Pancreas (tissue), 10 donors: Measurements from ENCODE around the gene MTPN. TPM values are rescaled to one million over a fixed set of nuclear protein-coding genes. Genes with fewer than 3 reads are reported as not detected.
A peak's percentile ranks its signal among the peaks of the same experiment; 100 is the strongest.

Experiments used
- ATAC-seq, 4 donors: fragments of 200-7000 bp; cut with Tn5 transposase; one replicate each; pipeline versions ENCODE4 v1.8.0 to v1.9.1; 2020; ENCODE audit warnings: mild to moderate bottlenecking in 4 of 4, moderate library complexity in 4 of 4
- DNase-seq, 6 donors: peaks; one replicate each; pipeline ENCODE4 v3.0.0-alpha.2; 2020
- FAIRE-seq: peaks from 2 replicates; lab custom pipeline; 2012; peaks lifted over from hg19 to GRCh38; lab: Jason Lieb, UNC
- H3K27ac ChIP-seq, 4 donors: fragments of 200-600 bp; sonication (generic); 1 replicate in 3 of 4; 2 replicates in 1 of 4; pipeline versions ENCODE4 v1.5.0 to v1.8.0; 2020
- H3K27me3 ChIP-seq, 4 donors: fragments of 200-600 bp; one replicate each; pipeline ENCODE4 v1.8.0; 2021
- H3K36me3 ChIP-seq, 3 donors: fragments of 200-600 bp; sonication (generic) in 1 of 3; one replicate each; pipeline versions ENCODE4 v1.5.0 to v1.8.0; 2020 to 2021
- H3K4me1 ChIP-seq, 3 donors: fragments of 200-600 bp; one replicate each; pipeline ENCODE4 v1.8.0; 2021
- H3K4me3 ChIP-seq, 4 donors: fragments of 200-600 bp; sonication (generic) in 2 of 4; one replicate each; pipeline versions ENCODE4 v1.5.0 to v1.8.0; 2020 to 2021
- H3K9me3 ChIP-seq, 4 donors: fragments of 200-600 bp; one replicate each; pipeline ENCODE4 v1.8.0; 2021
- WGBS, 2 donors: extraction: QIAGEN DNeasy Blood & Tissue Kit; methylation state at CpG; one replicate each; pipeline ENCODE4 v1.1.7; 2013; 5-methylcytosine and 5-hydroxymethylcytosine counted together
- intact Hi-C, 3 donors: fragments of 100-400 bp; cut with DNase I; formaldehyde crosslinking; loops; one replicate each; pipeline versions ENCODE4 v1.11.1 to v1.14.2; 2022
- polyA plus RNA-seq, 2 donors: library from polyadenylated mRNA; stranded (reverse); fragments of 200-250 nt; gene quantifications; one replicate each; pipeline ENCODE4 v1.2.3, GENCODE V29; 2013
- total RNA-seq, 6 donors: library from RNA; stranded (reverse); fragmentation: NEBNext Ultra II Directional in 4 of 6; extraction: Animal tissue kit (Norgen Biotek cat#: 25700) in 4 of 6; gene quantifications; one replicate each; pipeline versions ENCODE4 v1.2.1 to v1.2.4, GENCODE V29; 2021 to 2023
- TF ChIP-seq, protein P1 (sequence below), 4 donors: fragments of 200-600 bp; sonication (generic) in 3 of 4; IDR thresholded peaks; one replicate each; pipeline versions ENCODE4 v1.5.0 to v1.8.0; 2021; ENCODE audit warnings: antibody characterized with exemption in 4 of 4
- donor health status: healthy with polysubstance abuse.
- donor health status: DM: no; HTN: no; CAD: no; lungs with moderate emphysema.
- donor health status: DM: no; HTN: no; CAD: no.
- donor health status: control.
- donor health status: control.
- donor health status: Bipolar disorder and iron deficiency.
- donor health status: DM: yes; HTN: yes; CAD: no.
- donor health status: DM: no; HTN: no; CAD: no.
- donor health status: DM: no; HTN: no; CAD: no.
- donor health status: DM: yes; HTN: yes; CAD: no.

Gene MTPN
- total and polyA plus RNA-seq, 8 donors: 10.8 to 45.1 (median 21.6) TPM

DNA sequence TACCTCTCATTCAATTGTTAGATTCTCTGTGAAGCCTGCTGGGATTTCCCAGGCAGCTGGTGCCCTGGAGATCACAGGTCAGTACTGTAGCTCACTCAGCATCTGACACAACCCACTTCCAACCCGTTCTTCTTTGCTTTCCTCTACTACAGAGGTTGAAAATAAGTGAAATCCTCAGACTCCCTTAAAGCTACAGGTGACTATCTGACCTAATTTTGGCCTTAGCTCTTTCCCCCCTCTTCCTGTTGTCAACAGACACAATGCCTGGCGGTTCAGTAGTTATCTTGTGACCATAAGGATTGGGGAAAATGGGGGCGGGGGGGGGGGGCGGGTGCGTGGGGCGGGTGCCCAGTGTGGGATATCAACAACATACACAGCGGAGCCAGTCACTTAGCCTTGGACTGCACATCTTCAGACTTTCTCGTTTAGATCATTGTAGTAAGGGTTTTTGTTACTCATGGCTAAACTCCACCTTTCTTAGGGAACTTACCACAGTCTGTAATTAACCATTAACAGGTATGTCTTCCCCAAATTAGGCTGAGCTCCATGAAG is 37.8 kb downstream of the MTPN start:
- TF ChIP-seq, protein P1, sequence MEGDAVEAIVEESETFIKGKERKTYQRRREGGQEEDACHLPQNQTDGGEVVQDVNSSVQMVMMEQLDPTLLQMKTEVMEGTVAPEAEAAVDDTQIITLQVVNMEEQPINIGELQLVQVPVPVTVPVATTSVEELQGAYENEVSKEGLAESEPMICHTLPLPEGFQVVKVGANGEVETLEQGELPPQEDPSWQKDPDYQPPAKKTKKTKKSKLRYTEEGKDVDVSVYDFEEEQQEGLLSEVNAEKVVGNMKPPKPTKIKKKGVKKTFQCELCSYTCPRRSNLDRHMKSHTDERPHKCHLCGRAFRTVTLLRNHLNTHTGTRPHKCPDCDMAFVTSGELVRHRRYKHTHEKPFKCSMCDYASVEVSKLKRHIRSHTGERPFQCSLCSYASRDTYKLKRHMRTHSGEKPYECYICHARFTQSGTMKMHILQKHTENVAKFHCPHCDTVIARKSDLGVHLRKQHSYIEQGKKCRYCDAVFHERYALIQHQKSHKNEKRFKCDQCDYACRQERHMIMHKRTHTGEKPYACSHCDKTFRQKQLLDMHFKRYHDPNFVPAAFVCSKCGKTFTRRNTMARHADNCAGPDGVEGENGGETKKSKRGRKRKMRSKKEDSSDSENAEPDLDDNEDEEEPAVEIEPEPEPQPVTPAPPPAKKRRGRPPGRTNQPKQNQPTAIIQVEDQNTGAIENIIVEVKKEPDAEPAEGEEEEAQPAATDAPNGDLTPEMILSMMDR (IDR thresholded peaks at IDR 0.05): no peak
- H3K9me3 ChIP-seq: no peaks in the 10 kb centered on the region
- intact Hi-C loops: no loop called here
- peaks cover 0 to 16% (median 5%) of the 10 kb centered on the region in 3 donors for H3K4me1 ChIP-seq
- H3K27ac ChIP-seq: no peak overlapping the region
- ATAC-seq: no peak
- H3K4me3 ChIP-seq: no peak overlapping the region
- 76 to 82% methylated on average over 7 to 8 of the region's 8 CpGs for WGBS, 2 donors
- no peak for DNase-seq
- H3K36me3 ChIP-seq: no peaks in the 10 kb centered on the region
- FAIRE-seq: no peak
- no peaks in the 10 kb centered on the region for H3K27me3 ChIP-seq

DNA sequence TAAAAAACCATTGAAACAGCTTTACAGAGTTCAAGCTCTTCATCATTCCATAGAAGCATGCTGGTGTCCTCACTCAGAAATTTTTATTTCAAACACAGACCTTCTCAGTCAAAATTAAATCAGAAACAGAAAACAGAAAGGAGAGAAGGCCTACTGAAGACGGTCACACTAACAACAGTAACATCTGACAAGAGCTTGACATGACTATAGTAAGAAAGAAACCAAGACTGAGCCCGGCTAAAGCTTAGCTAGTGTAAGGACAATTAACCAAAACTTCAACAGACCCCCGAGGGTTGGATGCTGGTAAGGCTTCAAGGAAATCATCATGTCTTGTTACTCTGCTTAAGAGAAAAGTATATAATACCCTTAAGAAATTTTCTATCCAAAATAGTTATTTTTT is 38.6 kb downstream of the MTPN start:
- H3K27me3 ChIP-seq: no peaks in the 10 kb centered on the region
- FAIRE-seq (no peak), ATAC-seq (no peak), DNase-seq (no peak)
- H3K27ac ChIP-seq: no peak overlapping the region
- WGBS, 2 donors: 94 to 97% methylated on average over 3 of the region's 3 CpGs
- no peaks in the 10 kb centered on the region for H3K36me3 ChIP-seq
- TF ChIP-seq, protein P1 (IDR thresholded peaks at IDR 0.05): no peak
- no peaks in the 10 kb centered on the region for H3K9me3 ChIP-seq
- H3K4me3 ChIP-seq: no peak overlapping the region
- intact Hi-C loops: no loop called here
- H3K4me1 ChIP-seq: peaks cover 0 to 16% (median 5%) of the 10 kb centered on the region in 3 donors

DNA sequence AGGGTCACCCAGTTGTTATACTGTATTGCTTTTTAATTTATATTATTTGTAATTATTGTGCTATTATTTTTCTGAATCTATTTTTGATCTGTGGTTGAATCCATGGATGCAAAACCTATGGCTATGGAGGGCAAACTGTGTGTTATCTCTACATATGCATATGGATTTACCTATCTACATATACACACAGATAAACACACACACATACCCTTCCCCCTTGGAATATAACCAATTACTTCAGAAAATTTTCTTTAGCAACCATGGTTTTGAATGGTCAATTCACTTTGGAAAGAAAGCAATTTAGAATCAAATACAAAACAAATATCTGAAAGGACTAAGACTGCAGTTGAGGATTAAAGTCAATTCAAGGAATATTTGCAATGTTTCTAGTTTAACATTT is 39.1 kb downstream of the MTPN start:
- no peak for FAIRE-seq
- H3K4me3 ChIP-seq: no peak overlapping the region
- H3K9me3 ChIP-seq: no peaks in the 10 kb centered on the region
- H3K4me1 ChIP-seq: peaks cover 0 to 16% (median 5%) of the 10 kb centered on the region in 3 donors
- H3K27me3 ChIP-seq: no peaks in the 10 kb centered on the region
- intact Hi-C loops: no loop called here
- H3K27ac ChIP-seq: no peak overlapping the region
- no peaks in the 10 kb centered on the region for H3K36me3 ChIP-seq
- no peak for ATAC-seq
- DNase-seq: no peak
- TF ChIP-seq, protein P1 (IDR thresholded peaks at IDR 0.05): no peak

DNA sequence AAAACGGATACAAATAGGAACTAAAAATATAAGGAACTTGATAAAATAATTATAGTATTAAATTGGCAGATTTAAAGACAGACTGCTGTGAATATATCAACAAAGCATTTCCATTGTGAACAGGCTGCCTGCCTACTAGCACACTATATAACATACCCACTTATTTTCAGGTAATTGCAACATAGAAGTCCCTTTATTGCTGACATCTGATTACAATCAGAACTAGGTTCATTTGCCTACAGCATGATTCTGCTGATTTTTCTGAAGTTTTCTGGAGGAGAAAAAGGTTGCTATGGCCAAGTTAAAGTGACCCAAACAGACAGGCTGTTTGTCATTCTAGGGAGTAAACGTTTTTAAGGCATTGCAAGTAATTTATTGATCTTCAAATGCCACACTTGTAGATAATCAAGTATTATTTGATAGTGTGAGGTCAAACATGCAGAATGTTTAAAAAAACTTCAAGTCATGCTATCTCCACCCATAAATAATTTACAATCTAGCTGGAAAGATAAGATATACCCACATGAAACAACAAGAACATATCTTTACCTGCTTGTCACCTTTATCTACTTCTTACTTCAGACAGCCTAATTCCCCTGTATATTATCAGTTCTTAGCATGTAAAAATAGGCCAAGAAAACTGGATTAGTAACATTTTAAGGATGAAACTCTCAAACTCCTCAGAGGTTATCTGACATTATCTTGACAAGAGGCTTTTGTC is 40.5 kb downstream of the MTPN start:
- TF ChIP-seq, protein P1 (IDR thresholded peaks at IDR 0.05): no peak
- H3K27me3 ChIP-seq: no peaks in the 10 kb centered on the region
- H3K4me3 ChIP-seq: no peak overlapping the region
- H3K27ac ChIP-seq: no peak overlapping the region
- H3K36me3 ChIP-seq: no peaks in the 10 kb centered on the region
- H3K4me1 ChIP-seq: peaks cover 0 to 16% (median 5%) of the 10 kb centered on the region in 3 donors
- intact Hi-C loops: no loop called here
- H3K9me3 ChIP-seq: no peaks in the 10 kb centered on the region
- DNase-seq: no peak
- FAIRE-seq: no peak
- 10 to 19% methylated on average over 2 of the region's 2 CpGs for WGBS, 2 donors
- ATAC-seq: peak in 2 of 4 donors; percentile 14 to 18

DNA sequence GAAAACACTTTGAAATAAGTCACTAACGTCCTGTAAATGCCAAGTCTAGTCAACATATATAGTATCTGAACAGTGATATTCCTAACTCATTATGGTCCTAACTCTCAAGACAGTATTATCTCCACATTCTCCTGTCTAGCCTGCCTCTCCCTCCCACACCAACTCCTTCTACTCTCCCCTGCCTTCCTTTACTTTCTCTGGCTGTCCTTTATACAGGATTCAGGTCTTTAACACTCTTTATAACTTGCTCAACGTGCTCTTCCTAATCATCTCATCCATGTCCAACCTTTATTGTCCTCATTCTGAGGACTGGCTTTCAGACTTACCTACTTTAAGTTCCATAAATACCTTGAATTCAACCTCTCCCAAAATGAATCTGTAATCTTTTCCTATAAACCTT is 42.5 kb downstream of the MTPN start:
- FAIRE-seq: no peak
- no peak overlapping the region for H3K4me3 ChIP-seq
- H3K36me3 ChIP-seq: no peaks in the 10 kb centered on the region
- ATAC-seq: no peak
- 92 to 93% methylated on average over 2 of the region's 2 CpGs for WGBS, 2 donors
- no peak overlapping the region for H3K27ac ChIP-seq
- intact Hi-C loops: no loop called here
- TF ChIP-seq, protein P1 (IDR thresholded peaks at IDR 0.05): no peak
- H3K9me3 ChIP-seq: no peaks in the 10 kb centered on the region
- no peak for DNase-seq
- peaks cover 0 to 16% (median 5%) of the 10 kb centered on the region in 3 donors for H3K4me1 ChIP-seq
- no peaks in the 10 kb centered on the region for H3K27me3 ChIP-seq
